ENCODE measurements around the gene RSU1. TPM values are rescaled to one million over a fixed set of nuclear protein-coding genes. Genes with fewer than 3 reads are reported as not detected.
"Not testable (repeated sequence)": the region's sequence is repeated elsewhere in the genome, so short reads cannot be mapped to it uniquely, and the experiment has no call there.

Gene RSU1
- total RNA-seq, 1 donor from 2014 or later, result 59.4 TPM

- Mint-ChIP-seq H3K27ac (ENCODE audit: unreplicated experiment) (no peak overlapping the region), H3K4me1 (ENCODE audit: low read depth, unreplicated experiment) (peaks cover 7% of the 10 kb centered on the region), H3K4me3 (ENCODE audit: unreplicated experiment) (no peak overlapping the region), H3K9me3 (ENCODE audit: unreplicated experiment) (no peaks in the 10 kb centered on the region), H3K36me3 (ENCODE audit: unreplicated experiment) (peaks cover 10% of the 10 kb centered on the region), H3K27me3 (ENCODE audit: unreplicated experiment) (no peaks in the 10 kb centered on the region)
- DNase-seq, result no peak
- no peak for TF ChIP-seq CTCF (IDR thresholded peaks at IDR 0.05; ENCODE audit: partially characterized antibody, unreplicated experiment)
Observed at GRCh38 chr10:16761300-16761699, 55.9 kb downstream of the RSU1 start.

GRCh38 chr10:16756561-16757221 is 60.5 kb downstream of the RSU1 start:
- H3K4me3 Mint-ChIP-seq (ENCODE audit: unreplicated experiment), result no peak overlapping the region
- H3K27ac Mint-ChIP-seq (ENCODE audit: unreplicated experiment), result no peak overlapping the region
- no peak for TF ChIP-seq CTCF (IDR thresholded peaks at IDR 0.05; ENCODE audit: partially characterized antibody, unreplicated experiment)
- H3K4me1 Mint-ChIP-seq (ENCODE audit: low read depth, unreplicated experiment), result no peaks in the 10 kb centered on the region
- no peaks in the 10 kb centered on the region for H3K9me3 Mint-ChIP-seq (ENCODE audit: unreplicated experiment)
- peaks cover 10% of the 10 kb centered on the region for H3K36me3 Mint-ChIP-seq (ENCODE audit: unreplicated experiment)
- no peak for DNase-seq
- no peaks in the 10 kb centered on the region for H3K27me3 Mint-ChIP-seq (ENCODE audit: unreplicated experiment)

GRCh38 chr10:16754765-16755164 is 62.5 kb downstream of the RSU1 start:
- Mint-ChIP-seq H3K36me3 (ENCODE audit: unreplicated experiment) (peaks cover 6% of the 10 kb centered on the region), H3K4me3 (ENCODE audit: unreplicated experiment) (no peak overlapping the region), H3K9me3 (ENCODE audit: unreplicated experiment) (no peaks in the 10 kb centered on the region), H3K27ac (ENCODE audit: unreplicated experiment) (no peak overlapping the region), H3K27me3 (ENCODE audit: unreplicated experiment) (no peaks in the 10 kb centered on the region), H3K4me1 (ENCODE audit: low read depth, unreplicated experiment) (no peaks in the 10 kb centered on the region)
- no peak for TF ChIP-seq CTCF (IDR thresholded peaks at IDR 0.05; ENCODE audit: partially characterized antibody, unreplicated experiment)
- no peak for DNase-seq

GRCh38 chr10:16752849-16753248 is 64.4 kb downstream of the RSU1 start:
- not testable (repeated sequence) for H3K27me3 Mint-ChIP-seq (ENCODE audit: unreplicated experiment); H3K27ac Mint-ChIP-seq (ENCODE audit: unreplicated experiment); H3K9me3 Mint-ChIP-seq (ENCODE audit: unreplicated experiment); H3K4me1 Mint-ChIP-seq (ENCODE audit: low read depth, unreplicated experiment); H3K4me3 Mint-ChIP-seq (ENCODE audit: unreplicated experiment); DNase-seq; H3K36me3 Mint-ChIP-seq (ENCODE audit: unreplicated experiment)

- no peak overlapping the region for H3K4me3 Mint-ChIP-seq (ENCODE audit: unreplicated experiment)
- H3K27me3 Mint-ChIP-seq (ENCODE audit: unreplicated experiment), result peaks cover 2% of the 10 kb centered on the region
- no peak overlapping the region for H3K27ac Mint-ChIP-seq (ENCODE audit: unreplicated experiment)
- no peak for DNase-seq
- H3K9me3 Mint-ChIP-seq (ENCODE audit: unreplicated experiment), result no peaks in the 10 kb centered on the region
- H3K4me1 Mint-ChIP-seq (ENCODE audit: low read depth, unreplicated experiment), result peaks cover 5% of the 10 kb centered on the region
- no peak for TF ChIP-seq CTCF (IDR thresholded peaks at IDR 0.05; ENCODE audit: partially characterized antibody, unreplicated experiment)
- peaks cover 8% of the 10 kb centered on the region for H3K36me3 Mint-ChIP-seq (ENCODE audit: unreplicated experiment)
Observed at GRCh38 chr10:16752099-16752498, 65.1 kb downstream of the RSU1 start.

All from glutamatergic neuron (in vitro differentiated cells).